Smooth muscle cell of the coronary artery (primary cell): ENCODE measurements around the gene RAN. TPM values are rescaled to one million over a fixed set of nuclear protein-coding genes. Genes with fewer than 3 reads are reported as not detected.

ENCODE experiments used
- total RNA-seq: library from RNA; depleted of rRNA; stranded (reverse); fragments of >200 nt; gene quantifications from 2 replicates; pipeline ENCODE4 v1.2.3, GENCODE V29; 2014; ENCODE audit warnings: low replicate concordance

The RAN gene
- total RNA-seq: 938 and 1,027 TPM in 2 replicates

GRCh38 chr12:130871286-130872178 is at the start of gene RAN:
Gene RAN (plus strand): TSS chr12:130872066. CDS start chr12:130872594, 528 bp downstream.

GRCh38 chr12:130838951-130839769 is 32.7 kb upstream of the RAN start, which contains the start of gene STX2:
Gene STX2 (minus strand): TSS chr12:130839250. CDS start chr12:130839099, 151 bp downstream.

Other genes with a start within 250 kb of the RAN start
- not detected in 2 replicates for gene RIMBP2, start 155.8 kb upstream of the RAN start, total RNA-seq
- gene STX2, start 32.8 kb upstream of the RAN start, total RNA-seq: 25.0 and 34.6 TPM in 2 replicates
- gene ADGRD1, start 81.8 kb downstream of the RAN start, total RNA-seq: 0.15 and 37.2 TPM in 2 replicates